22Rv1 (cell line): ENCODE results near the gene TFAP2C.
"Not testable (repeated sequence)": the region's sequence is repeated elsewhere in the genome, so short reads cannot be mapped to it uniquely, and the experiment has no call there.

ENCODE experiments used
- H3K27ac ChIP-seq: fragments of 450-650 bp; 2 replicates; pipeline ENCODE4 v1.5.1; 2017
- ZFX ChIP-seq: fragments of 450-650 bp; IDR thresholded peaks from 2 replicates; pipeline ENCODE4 v1.6.1; 2017; ENCODE audit warnings: antibody characterized with exemption, borderline replicate concordance
- TF ChIP-seq, protein P1 (sequence below): fragments of 450-650 bp; IDR thresholded peaks from 2 replicates; pipeline ENCODE4 v1.5.1; 2017; ENCODE audit warnings: mild to moderate bottlenecking

The TFAP2C gene

DNA sequence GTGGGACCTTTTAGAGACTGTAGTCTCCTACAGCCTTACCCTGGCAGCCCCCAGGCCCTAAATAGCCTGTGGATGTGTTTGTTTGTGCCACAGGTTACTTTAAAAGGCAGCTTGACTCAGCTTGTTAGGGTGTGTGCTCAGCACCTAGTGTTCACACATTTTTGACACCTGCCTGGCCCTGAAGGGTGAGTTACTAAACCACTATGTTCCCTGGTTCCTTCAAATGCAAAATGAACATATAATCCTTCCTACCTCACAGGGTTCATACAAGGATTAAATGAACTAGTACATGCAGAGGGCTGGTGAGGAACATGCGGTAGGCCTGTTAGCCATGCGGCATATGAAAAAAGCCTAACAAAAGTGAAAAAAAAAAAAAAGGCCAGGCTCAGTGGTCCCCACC is 14.9 kb upstream of the TFAP2C start:
- TF ChIP-seq ZFX = no peak
- TF ChIP-seq, protein P1, sequence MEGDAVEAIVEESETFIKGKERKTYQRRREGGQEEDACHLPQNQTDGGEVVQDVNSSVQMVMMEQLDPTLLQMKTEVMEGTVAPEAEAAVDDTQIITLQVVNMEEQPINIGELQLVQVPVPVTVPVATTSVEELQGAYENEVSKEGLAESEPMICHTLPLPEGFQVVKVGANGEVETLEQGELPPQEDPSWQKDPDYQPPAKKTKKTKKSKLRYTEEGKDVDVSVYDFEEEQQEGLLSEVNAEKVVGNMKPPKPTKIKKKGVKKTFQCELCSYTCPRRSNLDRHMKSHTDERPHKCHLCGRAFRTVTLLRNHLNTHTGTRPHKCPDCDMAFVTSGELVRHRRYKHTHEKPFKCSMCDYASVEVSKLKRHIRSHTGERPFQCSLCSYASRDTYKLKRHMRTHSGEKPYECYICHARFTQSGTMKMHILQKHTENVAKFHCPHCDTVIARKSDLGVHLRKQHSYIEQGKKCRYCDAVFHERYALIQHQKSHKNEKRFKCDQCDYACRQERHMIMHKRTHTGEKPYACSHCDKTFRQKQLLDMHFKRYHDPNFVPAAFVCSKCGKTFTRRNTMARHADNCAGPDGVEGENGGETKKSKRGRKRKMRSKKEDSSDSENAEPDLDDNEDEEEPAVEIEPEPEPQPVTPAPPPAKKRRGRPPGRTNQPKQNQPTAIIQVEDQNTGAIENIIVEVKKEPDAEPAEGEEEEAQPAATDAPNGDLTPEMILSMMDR = no peak
- no peak overlapping the region for H3K27ac ChIP-seq

DNA sequence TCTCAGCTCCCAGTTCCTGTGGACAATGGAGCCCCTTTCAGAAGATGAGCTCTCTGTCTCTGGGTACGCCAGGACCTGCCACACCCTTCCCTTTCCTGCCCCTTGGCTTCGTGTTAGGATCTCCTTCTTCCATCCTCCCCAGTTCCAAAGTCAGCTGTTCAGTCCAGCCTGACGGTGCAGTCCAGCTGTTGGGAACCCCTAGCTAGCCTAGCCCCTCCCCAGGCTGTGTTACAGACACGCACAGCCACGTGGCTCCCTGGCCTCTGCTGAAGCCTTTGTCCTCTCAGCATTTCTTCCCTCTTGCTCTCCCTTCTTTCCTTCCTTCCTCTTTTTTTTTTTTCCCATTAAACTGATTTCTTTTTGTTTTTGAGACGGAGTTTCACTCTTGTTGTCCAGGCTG is 12.4 kb upstream of the TFAP2C start:
- no peak overlapping the region for H3K27ac ChIP-seq
- TF ChIP-seq ZFX = no peak
- TF ChIP-seq, protein P1 = no peak

DNA sequence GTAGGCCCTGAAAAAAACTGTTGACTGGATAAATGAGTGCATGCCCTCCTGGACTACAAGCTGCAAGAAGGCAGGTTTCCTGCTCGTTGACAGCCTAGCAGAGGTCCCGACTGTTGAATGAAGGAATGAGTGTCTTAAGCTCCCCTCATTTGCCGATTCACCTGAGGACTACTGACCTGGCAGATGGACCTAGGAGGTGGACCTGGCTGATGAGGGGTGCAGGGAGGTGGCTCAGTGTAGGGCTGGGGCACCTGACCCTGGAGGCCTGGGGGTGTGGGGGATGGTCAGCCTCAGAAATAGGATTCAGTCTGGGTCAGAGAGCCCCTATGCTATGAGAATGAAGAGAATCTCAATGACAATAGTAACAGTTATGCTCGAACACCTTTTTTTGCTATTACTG is 11.6 kb upstream of the TFAP2C start:
- TF ChIP-seq ZFX = no peak
- TF ChIP-seq, protein P1 = no peak
- no peak overlapping the region for H3K27ac ChIP-seq

DNA sequence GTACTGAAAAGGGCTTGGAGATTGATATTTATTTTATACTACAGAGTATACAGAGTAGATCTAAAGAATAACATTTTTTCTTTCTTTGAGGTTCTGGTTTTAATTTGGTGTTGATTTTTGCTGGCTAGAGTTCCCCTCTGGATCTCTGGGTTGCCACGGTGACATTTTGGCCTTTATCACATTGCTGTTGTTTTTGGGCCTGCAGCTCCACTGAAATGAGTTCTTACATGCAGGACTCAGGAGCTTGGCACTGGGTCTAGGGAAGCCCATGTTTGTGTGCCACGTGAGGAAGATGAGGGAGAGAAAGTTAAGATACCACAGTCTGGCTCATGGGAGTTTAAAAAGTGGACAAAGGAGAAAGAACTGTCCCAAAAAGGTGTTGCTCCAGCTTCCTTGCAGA is 7.4 kb upstream of the TFAP2C start:
- TF ChIP-seq ZFX = no peak
- TF ChIP-seq, protein P1 = no peak
- H3K27ac ChIP-seq = no peak overlapping the region

DNA sequence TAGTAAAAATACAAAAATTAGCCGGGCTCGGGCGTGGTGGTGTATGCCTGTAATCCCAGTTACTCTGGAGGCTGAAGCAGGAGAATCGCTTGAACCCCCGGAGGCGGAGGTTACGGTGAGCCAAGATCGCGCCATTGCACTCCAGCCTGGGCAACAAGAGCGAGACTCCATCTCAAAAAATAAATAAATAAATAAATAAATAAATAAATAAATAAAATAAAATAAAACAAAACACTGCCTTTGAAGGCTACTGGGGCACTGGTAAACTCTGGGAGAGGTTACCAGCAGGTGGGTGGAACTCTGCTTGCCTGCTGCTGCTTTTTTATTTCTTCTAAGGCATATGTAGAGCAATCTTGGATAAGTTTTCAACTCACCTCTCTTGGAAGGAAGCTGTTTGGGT is 5.2 kb upstream of the TFAP2C start:
- not testable (repeated sequence) for H3K27ac ChIP-seq

DNA sequence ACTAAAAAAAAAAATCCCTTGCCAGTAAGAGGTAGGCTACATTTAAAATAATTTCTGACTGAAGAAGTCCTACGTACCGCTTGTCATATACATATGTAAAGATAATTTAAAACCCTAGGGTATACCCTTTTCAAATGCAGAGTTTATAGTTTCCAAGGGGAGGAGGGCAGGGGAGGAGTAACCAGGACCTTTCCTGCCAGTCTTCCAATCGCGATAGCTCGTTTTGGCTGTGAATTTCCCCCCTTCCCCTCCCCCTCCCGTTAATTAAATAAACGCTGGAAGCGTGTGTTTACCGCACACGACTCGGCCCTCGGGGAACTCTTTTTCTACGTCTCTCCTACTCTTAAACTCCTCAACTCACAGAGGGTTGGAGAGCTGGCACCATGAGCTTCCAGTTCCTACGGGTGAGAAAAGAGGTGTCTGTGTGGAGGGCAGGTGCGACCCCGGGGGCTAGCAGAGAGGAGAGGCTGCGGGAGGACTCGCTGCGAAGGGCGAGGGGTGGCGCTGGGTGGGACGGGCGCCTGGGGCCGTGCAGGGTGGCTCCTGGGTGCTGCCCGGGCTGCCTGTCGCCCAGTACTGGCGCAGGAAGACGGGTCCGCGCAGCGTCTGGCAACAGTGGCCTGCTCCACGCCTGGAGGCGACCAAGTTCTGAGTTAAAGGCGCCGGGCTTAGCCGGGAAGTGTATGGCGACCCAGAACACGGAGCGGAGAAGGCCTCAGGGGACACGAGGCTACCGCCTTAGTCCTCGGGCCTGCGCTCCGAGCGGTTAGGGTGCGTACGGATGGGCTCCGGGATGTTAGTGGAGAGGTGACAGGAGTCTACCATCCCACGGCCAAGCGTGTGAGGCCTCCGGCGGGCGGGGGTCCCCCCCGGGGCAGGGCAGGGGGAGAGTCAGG is 4.1 kb upstream of the TFAP2C start:
- TF ChIP-seq, protein P1 = no peak
- no peak for TF ChIP-seq ZFX
- H3K27ac ChIP-seq = no peak overlapping the region

DNA sequence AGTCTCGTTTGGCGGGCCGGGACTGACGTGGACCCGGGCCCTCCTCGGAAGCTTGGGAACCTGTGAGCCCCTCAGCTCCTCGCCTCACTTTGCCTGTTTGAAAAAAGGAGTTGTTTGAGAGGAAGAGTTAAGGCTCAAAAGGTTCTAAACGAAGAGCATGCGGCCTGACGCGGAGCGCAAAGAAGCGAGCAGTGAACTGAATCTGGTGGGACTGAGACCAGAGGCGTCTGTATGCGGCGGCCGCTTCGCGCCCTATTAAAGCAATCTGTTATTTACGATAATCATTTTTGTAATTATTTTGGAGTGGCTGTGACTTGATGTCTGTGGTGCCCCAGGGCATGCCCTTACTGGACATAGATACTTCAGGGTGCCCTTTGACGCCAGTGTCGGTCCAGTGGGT is 3.3 kb upstream of the TFAP2C start:
- no peak overlapping the region for H3K27ac ChIP-seq
- TF ChIP-seq, protein P1 = no peak
- no peak for TF ChIP-seq ZFX
